HG03108 (cell line): ENCODE data around the gene SPSB1.

Experiments used
- ATAC-seq: cut with Tn5 transposase; IDR thresholded peaks from one replicate; pipeline ENCODE4 v1.9.1; 2021; ENCODE audit warnings: moderate library complexity; ENCODE audit not compliant: unreplicated experiment

Gene SPSB1

GRCh38 chr1:9361630-9362260 is 69.1 kb downstream of the SPSB1 start:
- ATAC-seq, result no peak

DNA sequence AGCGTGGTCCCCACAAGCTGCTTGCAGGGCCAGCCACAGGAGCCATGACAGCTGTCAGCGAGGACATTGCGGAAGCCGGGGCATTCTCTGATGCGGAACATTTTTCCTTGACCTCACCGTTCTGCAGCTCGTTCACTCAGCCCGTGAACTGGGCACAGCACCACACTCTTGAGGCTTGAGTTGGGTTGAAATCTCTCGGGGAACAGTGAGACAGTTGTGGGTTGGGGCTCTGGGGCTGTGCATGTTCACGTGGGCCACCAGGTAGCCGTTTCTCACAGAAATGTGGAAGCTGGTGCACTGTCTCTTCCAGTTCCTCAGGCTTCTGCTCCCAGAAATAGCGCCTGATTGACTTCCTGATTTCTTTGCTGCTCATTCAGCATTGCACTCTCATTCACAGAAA is 69.8 kb downstream of the SPSB1 start:
- no peak for ATAC-seq

- ATAC-seq, result no peak
Observed at GRCh38 chr1:9363061-9363471, 70.4 kb downstream of the SPSB1 start.

DNA sequence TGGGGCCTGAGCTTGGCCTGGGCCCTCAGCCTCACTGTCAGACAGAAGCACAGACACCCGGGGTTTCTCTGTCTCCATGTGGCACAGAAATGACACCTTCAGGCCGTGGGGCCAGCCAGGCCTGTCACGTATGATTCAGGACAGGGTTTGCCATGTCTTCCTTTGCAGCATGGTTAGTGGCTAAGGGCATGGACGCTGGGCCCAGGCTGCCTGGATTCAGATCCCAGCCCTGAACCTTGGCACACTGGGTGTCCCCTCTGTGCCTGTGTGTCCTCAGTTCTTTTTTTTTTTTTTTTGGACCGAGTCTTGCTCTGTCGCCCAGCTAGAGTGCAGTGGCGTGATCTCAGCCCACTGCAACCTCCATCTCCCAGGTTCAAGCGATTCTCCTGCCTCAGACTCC is 73.6 kb downstream of the SPSB1 start:
- ATAC-seq, result no peak

- ATAC-seq, result no peak
Observed at GRCh38 chr1:9366943-9367780, 74.5 kb downstream of the SPSB1 start.

DNA sequence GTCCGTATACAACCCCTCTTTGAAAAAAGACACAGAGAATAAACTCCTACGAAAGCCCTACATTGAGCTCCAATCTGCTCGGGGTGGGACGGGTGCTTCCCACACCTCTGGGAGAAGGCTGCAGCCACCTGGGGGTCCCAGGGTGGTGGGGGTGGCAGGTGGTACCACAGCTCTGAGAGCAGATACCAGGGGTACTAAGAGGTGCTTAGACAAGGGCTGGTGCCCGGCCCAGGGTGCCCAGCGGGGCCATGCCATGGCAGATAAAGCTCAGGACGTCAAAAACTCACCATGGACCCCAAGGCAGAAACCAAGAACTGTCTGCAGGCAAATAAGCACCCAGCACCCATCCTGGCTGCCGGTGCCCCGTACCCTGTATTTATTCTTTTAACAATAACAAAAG is 75.1 kb downstream of the SPSB1 start:
- ATAC-seq, result no peak

- no peak for ATAC-seq
Observed at GRCh38 chr1:9368356-9368755, 75.7 kb downstream of the SPSB1 start.

- no peak for ATAC-seq
Observed at GRCh38 chr1:9369964-9370788, 77.5 kb downstream of the SPSB1 start.

- no peak for ATAC-seq
Observed at GRCh38 chr1:9371391-9371935, 78.8 kb downstream of the SPSB1 start.

DNA sequence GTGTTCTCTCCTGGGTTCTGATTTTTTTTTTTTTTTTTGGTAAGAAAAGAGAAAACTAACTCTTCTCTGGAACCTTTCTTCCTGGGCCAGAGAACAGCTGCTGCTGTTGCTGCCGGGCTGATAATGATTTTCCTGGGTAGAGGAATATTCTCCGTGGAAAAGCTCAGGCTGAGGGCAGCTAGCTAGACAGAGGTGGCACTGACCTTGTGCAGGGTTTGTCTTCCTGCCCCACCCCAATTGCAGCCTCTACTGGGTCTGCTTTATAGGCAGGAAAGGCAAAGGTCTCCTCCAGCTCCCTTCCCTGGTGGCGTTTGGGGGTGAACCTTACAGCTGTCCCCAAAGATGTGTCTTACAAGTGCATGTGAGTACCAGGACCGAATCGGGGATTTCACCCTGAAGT is 79.3 kb downstream of the SPSB1 start:
- no peak for ATAC-seq

- ATAC-seq, result no peak
Observed at GRCh38 chr1:9373619-9374018, 80.9 kb downstream of the SPSB1 start.

DNA sequence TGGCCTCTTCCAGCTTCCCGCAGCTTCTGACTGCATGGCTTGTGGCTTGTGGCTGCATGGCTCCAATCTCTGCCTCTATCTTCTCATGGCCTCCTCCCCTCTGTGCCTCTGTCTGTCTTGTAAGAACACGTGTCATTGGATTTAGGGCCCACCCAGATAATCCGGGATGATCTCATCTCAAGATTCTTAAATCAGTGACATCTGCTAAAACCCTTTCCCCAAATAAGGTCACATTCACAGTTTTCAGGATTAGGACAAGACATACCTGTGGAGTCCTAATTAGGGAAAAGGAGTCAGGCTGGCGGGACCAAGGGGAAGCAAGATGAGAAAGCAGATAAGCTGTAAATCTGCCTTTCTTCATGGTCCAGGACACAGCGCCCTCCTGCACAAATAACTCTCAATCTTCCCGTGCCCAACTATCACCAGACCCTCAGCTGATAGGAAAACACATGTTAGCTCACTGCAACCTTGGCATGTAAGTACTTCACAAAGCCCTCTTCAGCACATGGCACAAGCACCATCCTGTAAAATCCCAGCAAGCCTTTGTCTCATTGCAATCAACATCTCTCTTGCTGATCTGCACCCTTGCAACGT is 82.2 kb downstream of the SPSB1 start:
- ATAC-seq, result no peak

DNA sequence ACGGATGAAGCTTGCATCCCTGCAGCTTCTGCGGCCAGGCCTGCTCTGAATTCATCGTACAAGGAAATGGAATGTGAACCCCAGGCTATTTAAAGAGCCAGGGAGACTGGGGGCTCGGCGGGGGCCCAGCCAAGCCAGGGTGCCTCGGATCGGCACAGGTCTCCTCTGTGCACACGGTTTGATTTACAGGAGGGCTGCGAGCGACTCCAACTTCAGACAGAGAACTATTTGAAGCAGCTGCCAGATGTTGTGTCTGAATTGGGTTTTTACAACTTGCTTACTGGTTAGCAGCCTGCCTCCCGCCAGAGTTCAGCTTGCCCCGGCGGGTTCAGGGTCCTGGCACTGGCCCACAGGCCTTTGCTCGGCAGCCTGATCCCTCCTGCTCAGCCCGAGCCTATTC is 83.2 kb downstream of the SPSB1 start:
- ATAC-seq, result no peak

DNA sequence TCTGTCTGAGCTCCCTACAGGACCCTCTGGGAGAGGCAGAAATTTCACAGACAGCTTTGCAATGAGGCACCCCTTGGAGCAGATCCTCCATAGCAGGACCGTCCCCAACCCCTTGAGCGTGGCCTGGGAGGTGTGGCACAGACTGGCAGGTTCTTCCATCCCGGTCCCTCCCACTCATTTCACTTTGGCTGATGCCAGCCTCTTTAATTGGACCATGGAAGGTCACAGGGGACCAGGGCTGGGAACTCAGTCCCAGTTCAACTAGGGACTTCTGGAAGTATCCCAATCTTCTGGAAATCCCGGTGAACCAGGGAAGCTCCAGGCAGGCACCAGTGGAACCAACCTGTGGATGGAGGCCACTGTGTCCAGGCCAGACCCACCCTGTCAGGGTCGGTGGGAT is 83.7 kb downstream of the SPSB1 start:
- no peak for ATAC-seq

- ATAC-seq, result no peak
Observed at GRCh38 chr1:9376886-9377333, 84.2 kb downstream of the SPSB1 start.

GRCh38 chr1:9378801-9379200 is 86.1 kb downstream of the SPSB1 start:
- no peak for ATAC-seq

GRCh38 chr1:9380711-9381110 is 88.0 kb downstream of the SPSB1 start:
- ATAC-seq, result no peak

GRCh38 chr1:9382643-9383491 is 90.2 kb downstream of the SPSB1 start:
- no peak for ATAC-seq

DNA sequence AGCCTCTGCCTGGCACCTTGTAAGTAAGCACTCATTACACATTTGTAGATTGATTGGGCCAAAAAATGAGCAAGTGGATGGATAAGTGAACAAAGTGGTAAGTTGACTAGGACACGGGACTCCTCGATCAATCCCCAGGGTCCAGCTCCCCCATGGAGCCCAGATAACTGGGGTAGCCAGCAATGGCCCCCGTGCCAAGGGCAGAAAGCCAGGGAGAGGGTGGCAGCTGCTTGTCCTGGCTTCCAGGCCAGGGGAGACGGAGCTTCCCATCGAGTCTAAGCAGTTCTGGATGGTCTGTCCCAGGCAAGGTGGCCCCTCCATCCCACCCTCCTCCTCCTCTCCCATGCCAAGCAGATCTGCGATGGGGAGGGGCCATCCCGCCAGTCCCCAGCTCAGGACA is 91.4 kb downstream of the SPSB1 start:
- ATAC-seq, result no peak

GRCh38 chr1:9384751-9385245 is 92.1 kb downstream of the SPSB1 start:
- no peak for ATAC-seq
